Gastrocnemius medialis (tissue), 4 donors: ENCODE data around the gene APBA1.

ENCODE experiments used
- POLR2A ChIP-seq, 2 donors: fragments of 450-650 bp; IDR thresholded peaks; one replicate each; pipeline ENCODE4 v1.6.1; 2017; ENCODE audit warnings: antibody characterized with exemption in 2 of 2, mild to moderate bottlenecking in 2 of 2, moderate library complexity in 2 of 2
- TF ChIP-seq, protein P1 (sequence below), 5 experiments: fragments of 450-650 bp in 3 of 5; fragments of 200-600 bp in 2 of 5; sonication (generic) in 2 of 5; IDR thresholded peaks in 4 of 5; conservative IDR thresholded peaks in 1 of 5; 1 replicate in 4 of 5; 2 replicates in 1 of 5; pipeline ENCODE4 v1.5.1; 2016 to 2019; ENCODE audit warnings: antibody characterized with exemption in 5 of 5, mild to moderate bottlenecking in 3 of 5, moderate library complexity in 3 of 5

DNA sequence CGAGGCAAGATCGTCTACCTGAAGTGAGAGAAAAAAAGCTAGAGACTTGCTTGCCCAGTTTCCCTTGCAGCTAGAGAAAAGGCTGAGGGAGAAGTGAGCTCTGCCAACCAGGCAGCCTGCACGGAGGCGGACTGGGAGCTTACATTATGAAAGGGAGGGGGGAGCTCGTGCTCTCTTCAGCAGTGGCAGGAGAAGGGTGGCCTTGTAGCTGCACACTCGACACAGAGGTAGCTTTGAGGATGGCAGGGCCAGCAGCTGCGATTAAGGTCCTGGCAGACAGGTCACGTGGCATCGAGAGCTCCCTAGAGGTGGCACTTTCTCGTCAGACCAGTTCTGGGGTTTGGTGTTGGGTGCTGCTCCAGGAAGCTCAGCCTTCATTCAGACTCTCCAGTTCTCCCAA is 26.7 kb downstream of the APBA1 start:
- TF ChIP-seq POLR2A (IDR thresholded peaks at IDR 0.05), result no peak
- TF ChIP-seq, protein P1, sequence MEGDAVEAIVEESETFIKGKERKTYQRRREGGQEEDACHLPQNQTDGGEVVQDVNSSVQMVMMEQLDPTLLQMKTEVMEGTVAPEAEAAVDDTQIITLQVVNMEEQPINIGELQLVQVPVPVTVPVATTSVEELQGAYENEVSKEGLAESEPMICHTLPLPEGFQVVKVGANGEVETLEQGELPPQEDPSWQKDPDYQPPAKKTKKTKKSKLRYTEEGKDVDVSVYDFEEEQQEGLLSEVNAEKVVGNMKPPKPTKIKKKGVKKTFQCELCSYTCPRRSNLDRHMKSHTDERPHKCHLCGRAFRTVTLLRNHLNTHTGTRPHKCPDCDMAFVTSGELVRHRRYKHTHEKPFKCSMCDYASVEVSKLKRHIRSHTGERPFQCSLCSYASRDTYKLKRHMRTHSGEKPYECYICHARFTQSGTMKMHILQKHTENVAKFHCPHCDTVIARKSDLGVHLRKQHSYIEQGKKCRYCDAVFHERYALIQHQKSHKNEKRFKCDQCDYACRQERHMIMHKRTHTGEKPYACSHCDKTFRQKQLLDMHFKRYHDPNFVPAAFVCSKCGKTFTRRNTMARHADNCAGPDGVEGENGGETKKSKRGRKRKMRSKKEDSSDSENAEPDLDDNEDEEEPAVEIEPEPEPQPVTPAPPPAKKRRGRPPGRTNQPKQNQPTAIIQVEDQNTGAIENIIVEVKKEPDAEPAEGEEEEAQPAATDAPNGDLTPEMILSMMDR (IDR thresholded peaks at IDR 0.05 in 4 of 5, conservative IDR thresholded peaks at IDR 0.05 in 1 of 5), result no peak
